Measurements from ENCODE around the gene CUEDC1. TPM values are rescaled to one million over a fixed set of nuclear protein-coding genes. Genes with fewer than 3 reads are reported as not detected.

Gene CUEDC1
- total RNA-seq, 1 experiment from 2014 or later, result 27.5 TPM

DNA sequence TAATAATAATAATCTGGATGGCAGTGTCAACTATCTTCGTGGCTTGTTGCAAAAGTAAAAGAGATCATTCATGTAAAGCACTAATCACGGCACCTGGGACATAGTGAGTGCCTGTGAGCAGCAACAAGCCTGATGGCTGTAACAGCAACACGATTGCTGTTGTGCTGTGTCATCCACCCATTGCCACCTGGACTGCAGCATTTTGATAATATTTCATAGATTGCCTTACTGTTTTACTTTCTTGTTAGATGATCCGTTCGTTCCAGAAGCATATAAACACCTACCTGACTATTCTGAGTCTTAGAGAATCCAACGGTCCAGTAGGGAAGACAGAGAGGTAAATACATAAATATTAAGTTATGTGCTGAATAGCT lies 102.3 kb downstream of the CUEDC1 start:
- H3K4me3 ChIP-seq (ENCODE audit: low read depth, low read length), result no peak overlapping the region
- BruUV-seq (replicated peaks), result no TSS peak
- Mint-ChIP-seq H3K36me3 (ENCODE audit: insufficient read depth, unreplicated experiment) (peaks cover 18% of the 10 kb centered on the region), H3K9me3 (ENCODE audit: unreplicated experiment) (no peaks in the 10 kb centered on the region), H3K4me3 (ENCODE audit: unreplicated experiment) (no peak overlapping the region), H3K27ac (ENCODE audit: unreplicated experiment) (no peak overlapping the region), H3K27me3 (ENCODE audit: insufficient read depth, unreplicated experiment) (no peaks in the 10 kb centered on the region), H3K4me1 (ENCODE audit: low read depth, unreplicated experiment) (peaks cover 31% of the 10 kb centered on the region)
- peaks cover 36% of the 10 kb centered on the region for H3K4me1 ChIP-seq
- ChIA-PET POLR2A (no interaction called here), CTCF (interaction anchor here (0.6 kb wide), 1 partner anchor 144 kb away, joined by 3 read pairs; no protein-coding TSS in a partner anchor)
- intact Hi-C loops (cut with micrococcal nuclease; ENCODE audit: unreplicated experiment), result no loop called here
- H3K36me3 ChIP-seq (ENCODE audit: control insufficient read depth, insufficient read depth, low read length), result no peaks in the 10 kb centered on the region
- TF ChIP-seq, protein P1, sequence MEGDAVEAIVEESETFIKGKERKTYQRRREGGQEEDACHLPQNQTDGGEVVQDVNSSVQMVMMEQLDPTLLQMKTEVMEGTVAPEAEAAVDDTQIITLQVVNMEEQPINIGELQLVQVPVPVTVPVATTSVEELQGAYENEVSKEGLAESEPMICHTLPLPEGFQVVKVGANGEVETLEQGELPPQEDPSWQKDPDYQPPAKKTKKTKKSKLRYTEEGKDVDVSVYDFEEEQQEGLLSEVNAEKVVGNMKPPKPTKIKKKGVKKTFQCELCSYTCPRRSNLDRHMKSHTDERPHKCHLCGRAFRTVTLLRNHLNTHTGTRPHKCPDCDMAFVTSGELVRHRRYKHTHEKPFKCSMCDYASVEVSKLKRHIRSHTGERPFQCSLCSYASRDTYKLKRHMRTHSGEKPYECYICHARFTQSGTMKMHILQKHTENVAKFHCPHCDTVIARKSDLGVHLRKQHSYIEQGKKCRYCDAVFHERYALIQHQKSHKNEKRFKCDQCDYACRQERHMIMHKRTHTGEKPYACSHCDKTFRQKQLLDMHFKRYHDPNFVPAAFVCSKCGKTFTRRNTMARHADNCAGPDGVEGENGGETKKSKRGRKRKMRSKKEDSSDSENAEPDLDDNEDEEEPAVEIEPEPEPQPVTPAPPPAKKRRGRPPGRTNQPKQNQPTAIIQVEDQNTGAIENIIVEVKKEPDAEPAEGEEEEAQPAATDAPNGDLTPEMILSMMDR (IDR thresholded peaks at IDR 0.05; ENCODE audit: insufficient read depth in 1 of 2, low read depth in 1 of 2, low read length in 1 of 2, severe bottlenecking in 1 of 2, unreplicated experiment in 1 of 2), result no peak
- H3K9me3 ChIP-seq, result no peaks in the 10 kb centered on the region
- DNase-seq, result no peak
- no peaks in the 10 kb centered on the region for H3K27me3 ChIP-seq (replicated peaks; ENCODE audit: control insufficient read depth, insufficient read depth, low read length)

DNA sequence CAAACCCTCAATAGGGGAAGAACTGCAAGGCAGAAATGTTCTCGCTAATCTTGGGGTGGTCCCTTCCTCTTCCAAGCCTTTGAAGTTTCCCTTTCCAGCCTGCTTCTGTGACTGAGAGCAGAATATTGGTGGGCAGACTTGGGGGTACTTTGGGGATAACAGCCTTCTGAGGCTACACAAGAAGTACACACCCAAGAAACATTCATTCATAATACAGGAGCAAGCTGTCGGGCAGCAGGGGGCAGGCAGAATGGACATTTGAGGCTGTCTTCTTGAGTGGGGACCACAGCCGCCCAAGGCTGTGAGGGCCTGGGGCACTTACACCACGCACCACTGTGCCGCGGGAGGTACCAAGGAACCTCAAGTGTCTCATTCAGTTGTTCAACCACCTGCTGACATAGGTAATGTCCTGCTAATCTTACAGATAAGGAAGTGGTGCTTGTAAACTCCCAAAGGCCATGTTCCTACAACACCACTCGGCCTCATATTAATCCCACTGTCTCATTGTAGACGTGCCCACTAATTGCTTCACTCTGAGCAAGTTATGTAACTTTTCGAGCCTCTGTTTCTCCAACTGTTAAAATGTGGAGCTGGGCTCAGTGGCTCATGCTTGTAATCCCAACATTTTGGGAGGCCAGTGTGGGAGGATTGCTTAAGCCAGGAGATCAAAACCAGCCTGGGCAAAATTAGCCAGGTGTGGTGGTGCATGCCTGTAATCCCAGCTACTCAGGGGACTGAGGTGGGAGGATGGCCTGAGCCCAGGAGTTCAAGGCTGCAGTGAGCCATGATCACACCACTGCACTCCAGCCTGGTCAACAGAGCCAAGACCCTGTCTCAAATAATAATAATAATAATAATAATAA lies 102.9 kb downstream of the CUEDC1 start:
- H3K9me3 ChIP-seq, result no peaks in the 10 kb centered on the region
- POLR2A ChIA-PET, result interaction anchor here (1.1 to 1.4 kb wide), 4 partner anchors 9 to 155 kb away, joined by 3 to 11 read pairs (median 6); partner anchors contain the start of genes CUEDC1 and SRSF1
- CTCF ChIA-PET, result interaction anchor here (0.6 to 1.9 kb wide), 8 partner anchors 9 to 180 kb away, joined by 3 to 10 read pairs (median 4); partner anchors contain the start of gene SRSF1
- peaks cover 17% of the 10 kb centered on the region for H3K36me3 Mint-ChIP-seq (ENCODE audit: insufficient read depth, unreplicated experiment)
- H3K4me3 ChIP-seq (ENCODE audit: low read depth, low read length), result no peak overlapping the region
- BruUV-seq (replicated peaks), result no TSS peak
- H3K27ac Mint-ChIP-seq (ENCODE audit: unreplicated experiment), result peak overlapping the region; percentile 69
- H3K4me1 Mint-ChIP-seq (ENCODE audit: low read depth, unreplicated experiment), result peaks cover 31% of the 10 kb centered on the region
- H3K36me3 ChIP-seq (ENCODE audit: control insufficient read depth, insufficient read depth, low read length), result no peaks in the 10 kb centered on the region
- H3K27me3 ChIP-seq (replicated peaks; ENCODE audit: control insufficient read depth, insufficient read depth, low read length), result no peaks in the 10 kb centered on the region
- intact Hi-C loops (cut with micrococcal nuclease; ENCODE audit: unreplicated experiment), result no loop called here
- TF ChIP-seq, protein P1 (IDR thresholded peaks at IDR 0.05; ENCODE audit: insufficient read depth in 1 of 2, low read depth in 1 of 2, low read length in 1 of 2, severe bottlenecking in 1 of 2, unreplicated experiment in 1 of 2), result no peak
- H3K4me3 Mint-ChIP-seq (ENCODE audit: unreplicated experiment), result peak overlapping the region; percentile 92
- no peak for DNase-seq
- H3K9me3 Mint-ChIP-seq (ENCODE audit: unreplicated experiment), result no peaks in the 10 kb centered on the region
- H3K27me3 Mint-ChIP-seq (ENCODE audit: insufficient read depth, unreplicated experiment), result no peaks in the 10 kb centered on the region
- peaks cover 34% of the 10 kb centered on the region for H3K4me1 ChIP-seq

DNA sequence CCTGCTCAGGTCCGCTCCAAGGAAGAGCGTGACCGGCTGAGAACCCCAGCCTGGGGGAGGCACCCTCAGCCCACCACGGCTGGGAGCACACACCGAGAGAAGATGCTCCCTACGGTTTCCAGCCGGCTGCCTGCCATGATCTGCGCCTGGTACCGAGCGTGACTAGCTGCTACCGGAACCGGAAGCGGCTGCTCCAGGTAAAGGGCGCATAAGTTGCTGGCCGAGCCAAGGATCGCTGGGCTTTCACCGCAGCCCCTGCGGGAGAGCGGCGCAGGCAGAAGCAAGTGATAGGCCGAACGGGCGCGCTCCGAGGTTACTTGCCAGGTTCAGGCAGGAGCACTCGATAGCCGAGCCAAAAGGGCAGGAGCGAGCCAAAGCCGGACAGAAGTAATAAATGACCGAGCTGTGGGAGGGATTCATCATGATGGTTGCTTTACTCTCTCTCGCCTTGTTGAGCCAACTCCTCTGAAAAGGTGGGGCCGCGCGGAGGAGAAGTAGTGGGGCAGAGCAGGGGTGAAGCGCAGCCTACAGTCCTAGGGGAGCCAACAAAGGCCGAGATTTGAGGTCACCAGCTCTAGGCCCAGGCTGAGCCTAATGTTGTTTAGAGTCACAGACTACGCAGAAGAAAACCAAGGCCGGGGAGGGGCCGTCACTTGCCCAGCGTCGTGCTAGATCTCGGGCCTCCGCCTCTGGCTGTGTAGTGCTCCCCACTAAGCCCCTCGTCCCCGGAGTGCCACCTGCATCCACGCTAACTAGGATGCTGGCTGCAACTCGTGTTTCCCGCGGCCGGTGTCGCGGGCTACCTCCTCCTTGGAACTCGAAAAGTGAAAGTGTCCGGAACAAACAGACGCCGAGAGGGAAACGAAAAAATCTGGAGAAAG lies 105.1 kb downstream of the CUEDC1 start, which contains the start of gene MRPS23:
Gene MRPS23 (minus strand): TSS at position 171 of the 881 bp plus-strand sequence. CDS start 34 bp downstream, at position 137.
- no peaks in the 10 kb centered on the region for H3K27me3 Mint-ChIP-seq (ENCODE audit: insufficient read depth, unreplicated experiment)
- DNase-seq, result peak; percentile 98 to 99
- H3K4me3 Mint-ChIP-seq (ENCODE audit: unreplicated experiment), result peak within 1 kb of the TSS; percentile 92
- POLR2A ChIA-PET, result interaction anchor here (0.7 to 1.2 kb wide), 9 partner anchors 10 to 328 kb away, joined by 3 to 9 read pairs (median 3); partner anchors contain the start of gene SRSF1
- Histone ChIP-seq H3K4me1 (peaks cover 20% of the 10 kb centered on the region), H3K27me3 (replicated peaks; ENCODE audit: control insufficient read depth, insufficient read depth, low read length) (no peaks in the 10 kb centered on the region), H3K9me3 (no peaks in the 10 kb centered on the region), H3K36me3 (ENCODE audit: control insufficient read depth, insufficient read depth, low read length) (no peaks in the 10 kb centered on the region), H3K4me3 (ENCODE audit: low read depth, low read length) (peak within 1 kb of the TSS; percentile 84)
- intact Hi-C loops (cut with micrococcal nuclease; ENCODE audit: unreplicated experiment), result loop anchor here (2.0 kb wide), 1 partner anchor 145 kb away; no protein-coding TSS in a partner anchor
- peaks cover 31% of the 10 kb centered on the region for H3K4me1 Mint-ChIP-seq (ENCODE audit: low read depth, unreplicated experiment)
- H3K27ac Mint-ChIP-seq (ENCODE audit: unreplicated experiment), result peak within 1 kb of the TSS; percentile 94
- BruUV-seq (replicated peaks), result TSS peak; percentile 80
- CTCF ChIA-PET, result interaction anchor here (1.0 to 1.5 kb wide), 6 partner anchors 10 to 252 kb away, joined by 3 to 10 read pairs (median 4); partner anchors contain the start of gene SRSF1
- TF ChIP-seq, protein P1 (IDR thresholded peaks at IDR 0.05; ENCODE audit: insufficient read depth in 1 of 2, low read depth in 1 of 2, low read length in 1 of 2, severe bottlenecking in 1 of 2, unreplicated experiment in 1 of 2), result no peak
- H3K36me3 Mint-ChIP-seq (ENCODE audit: insufficient read depth, unreplicated experiment), result peaks cover 38% of the 10 kb centered on the region
- no peaks in the 10 kb centered on the region for H3K9me3 Mint-ChIP-seq (ENCODE audit: unreplicated experiment)

Data from Caco-2 (cell line).